HepG2 (cell line): ENCODE results near the gene MTA2. TPM values are rescaled to one million over a fixed set of nuclear protein-coding genes. Genes with fewer than 3 reads are reported as not detected.

Experiments used
- ATAC-seq: fragments of 200-7000 bp; cut with Tn5 transposase; 3 replicates; pipeline ENCODE4 v1.9.1; 2020; ENCODE audit warnings: mild to moderate bottlenecking, moderate library complexity
- BruUV-seq: library from RNA; stranded (reverse); fragments of 400-500 nt; replicated peaks from 2 replicates; lab custom pipeline; 2021; lab: Mats Ljungman, UMichigan
- CTCF ChIA-PET: fragments of 300-600 bp; formaldehyde crosslinking; extraction: SDS; loops from one replicate; lab custom pipeline; 2021; ENCODE audit warnings: low total read pairs, inconsistent platforms, low intra/inter-chr PET ratio; lab: Yijun Ruan, JAX
- POLR2A ChIA-PET: fragments of 350-600 bp; sonication (Branson Sonifier 250); formaldehyde crosslinking; loops from one replicate; lab custom pipeline; 2020; ENCODE audit warnings: antibody characterized with exemption, inconsistent platforms; lab: Yijun Ruan, JAX
- DNase-seq: peaks from one replicate; pipeline ENCODE4 v3.0.0-alpha.2; 2015; ENCODE audit warnings: low spot score
- FAIRE-seq: peaks from 3 replicates; lab custom pipeline; 2011; peaks lifted over from hg19 to GRCh38; lab: Jason Lieb, UNC
- H2AFZ ChIP-seq: one replicate; pipeline ENCODE4 v1.6.1; 2011; ENCODE audit warnings: low read length, inconsistent platforms
- H3K27ac ChIP-seq: fragments of 300-600 bp; 3 replicates; pipeline ENCODE4 v1.8.0; 2011; ENCODE audit warnings: mixed run types, mild to moderate bottlenecking, mixed read lengths, low read length, inconsistent platforms; ENCODE audit not compliant: insufficient read depth; ENCODE audit errors: extremely low read length
- H3K27me3 ChIP-seq, 2 experiments: fragments of 200-600 bp in 1 of 2; 2 replicates in 1 of 2; 3 replicates in 1 of 2; pipeline versions ENCODE4 v1.6.0 to v1.8.0; 2011; ENCODE audit warnings: low read length in 2 of 2, mild to moderate bottlenecking in 2 of 2, moderate library complexity in 2 of 2, inconsistent platforms in 1 of 2; ENCODE audit not compliant: insufficient read depth in 2 of 2, control insufficient read depth in 1 of 2
- H3K36me3 ChIP-seq, 2 experiments: fragments of 200-600 bp in 1 of 2; replicated peaks in 1 of 2; 2 replicates in 1 of 2; 3 replicates in 1 of 2; pipeline versions ENCODE4 v1.5.1 to v1.8.0; 2011; ENCODE audit warnings: low read length in 2 of 2, inconsistent platforms in 1 of 2; ENCODE audit not compliant: insufficient read depth in 2 of 2, control insufficient read depth in 1 of 2
- H3K4me1 ChIP-seq: 2 replicates; pipeline ENCODE4 v1.5.1; 2012; ENCODE audit warnings: low read length, inconsistent platforms; ENCODE audit not compliant: insufficient read depth
- H3K4me2 ChIP-seq: 2 replicates; pipeline ENCODE4 v1.6.0; 2011; ENCODE audit warnings: low read depth, low read length, inconsistent platforms
- H3K4me3 ChIP-seq, 3 experiments: fragments of 200-600 bp in 1 of 3; sonication (generic), shearing (Covaris generic) in 1 of 3; replicated peaks in 1 of 3; 2 replicates each; pipeline ENCODE4 v1.5.1; 2011 to 2016; ENCODE audit warnings: low read length in 3 of 3, inconsistent platforms in 2 of 3, low read depth in 2 of 3, mild to moderate bottlenecking in 2 of 3, control low read depth in 1 of 3, mixed read lengths in 1 of 3; ENCODE audit not compliant: insufficient read depth in 1 of 3
- H3K79me2 ChIP-seq: one replicate; pipeline ENCODE4 v1.6.1; 2011; ENCODE audit warnings: low read length, inconsistent platforms; ENCODE audit not compliant: insufficient read depth
- H3K9ac ChIP-seq: 2 replicates; pipeline ENCODE4 v1.6.0; 2011; ENCODE audit warnings: mild to moderate bottlenecking, low read depth, low read length, inconsistent platforms; ENCODE audit not compliant: insufficient read depth
- H3K9me3 ChIP-seq: 2 replicates; pipeline ENCODE4 v1.5.1; 2012; ENCODE audit warnings: mild to moderate bottlenecking, low read length
- H4K20me1 ChIP-seq: 2 replicates; pipeline ENCODE4 v1.6.0; 2011; ENCODE audit warnings: inconsistent platforms, mild to moderate bottlenecking, low read length, moderate library complexity; ENCODE audit not compliant: insufficient read depth
- FOXM1 ChIP-seq: sonication (generic); formaldehyde crosslinking; IDR thresholded peaks from 2 replicates; pipeline ENCODE4 v1.5.0; 2020; ENCODE audit warnings: missing genetic modification reagents
- HNRNPLL ChIP-seq: fragments of 200-400 bp; formaldehyde crosslinking; IDR thresholded peaks from 2 replicates; pipeline ENCODE4 v1.6.1; 2017; ENCODE audit warnings: mild to moderate bottlenecking, low read depth, low read length; ENCODE audit not compliant: poor library complexity, severe bottlenecking
- JUN ChIP-seq: sonication (generic); formaldehyde crosslinking; IDR thresholded peaks from 2 replicates; pipeline ENCODE4 v1.4.0; 2020; ENCODE audit warnings: mild to moderate bottlenecking, missing genetic modification reagents
- NPAS2 ChIP-seq: sonication (generic); formaldehyde crosslinking; IDR thresholded peaks from 2 replicates; pipeline ENCODE4 v1.8.0; 2022; ENCODE audit warnings: mild to moderate bottlenecking, missing genetic modification reagents, borderline replicate concordance
- PHB2 ChIP-seq: fragments of 450-650 bp; IDR thresholded peaks from 2 replicates; pipeline ENCODE4 v1.6.1; 2018; ENCODE audit not compliant: partially characterized antibody
- POLR2AphosphoS2 ChIP-seq: IDR thresholded peaks from 2 replicates; pipeline ENCODE4 v1.6.1; 2011; ENCODE audit warnings: low read depth, low read length, improper control_type of control experiment
- POLR2G ChIP-seq: fragments of 200-400 bp; formaldehyde crosslinking; IDR thresholded peaks from 2 replicates; pipeline ENCODE4 v1.6.1; 2018; ENCODE audit warnings: mild to moderate bottlenecking, low read depth, low read length, moderate library complexity
- RNF2 ChIP-seq: fragments of 450-650 bp; conservative IDR thresholded peaks from 2 replicates; pipeline ENCODE4 v1.6.1; 2016; ENCODE audit warnings: low read depth
- SAP130 ChIP-seq: IDR thresholded peaks from 2 replicates; pipeline ENCODE4 v1.6.1; 2016; ENCODE audit warnings: low read depth
- TEAD3 ChIP-seq: optimal IDR thresholded peaks from 2 replicates; pipeline ENCODE3; 2016; ENCODE audit warnings: borderline replicate concordance
- YY1 ChIP-seq: IDR thresholded peaks from 2 replicates; pipeline ENCODE4 v1.6.1; 2011; ENCODE audit warnings: low read length, low read depth, moderate library complexity, mild to moderate bottlenecking; ENCODE audit not compliant: insufficient read depth, insufficient replicate concordance
- ZKSCAN8 ChIP-seq: IDR thresholded peaks from 2 replicates; pipeline ENCODE4 v1.6.1; 2016; ENCODE audit warnings: borderline replicate concordance, missing genetic modification reagents, missing compliant biosample characterization
- ZNF382 ChIP-seq: sonication (generic); formaldehyde crosslinking; IDR thresholded peaks from 2 replicates; pipeline ENCODE4 v1.5.0; 2020; ENCODE audit warnings: missing genetic modification reagents, mild to moderate bottlenecking, borderline replicate concordance
- WGBS: methylation state at CpG from one replicate; pipeline ENCODE4 v1.1.6; 2017; ENCODE audit warnings: low lambda C conversion rate; 5-methylcytosine and 5-hydroxymethylcytosine counted together
- in situ Hi-C: cut with HindIII; loops from 2 replicates; pipeline ENCODE4 v1.10.0; 2017; ENCODE audit warnings: low pct_unique_long_range_greater_than_20kb; ENCODE audit not compliant: extremely low pct_ligation_motif_present
- intact Hi-C: fragments of 100-400 bp; cut with micrococcal nuclease; formaldehyde crosslinking; loops from one replicate; pipeline ENCODE4 v1.10.0; 2022; ENCODE audit not compliant: unreplicated experiment
- polyA plus RNA-seq, 8 experiments: library from polyadenylated mRNA; depleted of rRNA in 3 of 8; stranded (reverse) in 7 of 8; unstranded in 1 of 8; fragments of >200 nt; fragmentation: Illumina TruSeq in 4 of 8; extraction: Trizol in 4 of 8; gene quantifications; 2 replicates each; pipeline versions ENCODE4 v1.2.1 to v1.2.3, GENCODE V29; 2011 to 2016; ENCODE audit warnings: low read depth in 4 of 8, missing spikeins in 1 of 8, mixed read lengths in 1 of 8; ENCODE audit not compliant: insufficient read depth in 1 of 8
- total RNA-seq, 5 experiments: library from RNA; depleted of rRNA; stranded (reverse); fragments of >200 nt; fragmentation: Illumina TruSeq; extraction: Trizol; gene quantifications; 2 replicates each; pipeline ENCODE4 v1.2.3, GENCODE V29; 2016; ENCODE audit warnings: low read depth in 1 of 5
- TF ChIP-seq, protein P1 (sequence below): sonication (generic); formaldehyde crosslinking; IDR thresholded peaks from 2 replicates; pipeline ENCODE4 v1.4.0; 2020; ENCODE audit warnings: missing genetic modification reagents
- TF ChIP-seq, protein P2 (sequence below): sonication (generic); formaldehyde crosslinking; IDR thresholded peaks from 2 replicates; pipeline ENCODE4 v1.5.0; 2020; ENCODE audit warnings: mild to moderate bottlenecking, missing genetic modification reagents, moderate library complexity

MTA2 gene
- total and polyA plus RNA-seq, 2 of the 13 experiments (the other 11 are each of a cell fraction or from before 2014, with no cell fraction given), result 14.0 to 70.0 TPM

DNA sequence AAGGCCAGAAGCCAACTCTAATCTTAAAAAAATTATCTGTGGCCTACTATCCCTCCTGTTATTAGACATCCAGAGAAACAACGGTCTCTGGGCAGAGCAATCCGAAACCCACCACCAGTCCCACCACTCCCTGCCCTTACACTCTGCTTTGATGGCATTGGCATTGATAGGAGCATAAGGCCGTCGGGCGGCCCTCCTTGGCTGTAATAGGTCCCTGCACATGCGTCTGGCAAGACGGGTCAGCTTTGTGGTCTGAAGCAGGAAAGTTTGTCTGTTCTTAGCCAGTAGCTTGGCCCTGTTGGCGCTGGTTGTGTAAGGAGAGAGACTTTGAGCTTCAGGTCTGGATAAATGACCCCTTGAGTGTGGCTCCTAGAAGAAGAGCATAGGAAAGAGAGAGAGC lies 6.5 kb downstream of the MTA2 start:
- ATAC-seq (no peak), DNase-seq (no peak), FAIRE-seq (no peak)
- intact Hi-C loops, result no loop called here
- H3K4me2 ChIP-seq, result no peak overlapping the region
- H3K9me3 ChIP-seq, result no peaks in the 10 kb centered on the region
- ChIA-PET CTCF (no interaction called here), POLR2A (interaction anchor here (1.9 kb wide), 1 partner anchor 17 kb away, joined by 5 read pairs; no protein-coding TSS in a partner anchor)
- no peaks in the 10 kb centered on the region; a peak in 1 of 5 replicates for H3K27me3 ChIP-seq
- H3K36me3 ChIP-seq, result peaks cover 29 to 42% of the 10 kb centered on the region in 2 experiments
- no peak overlapping the region for H3K4me3 ChIP-seq
- no peak overlapping the region for H2AFZ ChIP-seq
- no peak for TF ChIP-seq HNRNPLL
- TF ChIP-seq NPAS2, result no peak
- TF ChIP-seq JUN, result no peak
- in situ Hi-C loops, result no loop called here
- no peak overlapping the region for H3K27ac ChIP-seq
- H3K79me2 ChIP-seq, result peaks cover 28% of the 10 kb centered on the region
- H3K9ac ChIP-seq, result no peak overlapping the region
- H3K4me1 ChIP-seq, result peaks cover 37% of the 10 kb centered on the region
- no TSS peak for BruUV-seq
- WGBS, result 97% methylated on average over 8 of the region's 8 CpGs
- no peaks in the 10 kb centered on the region for H4K20me1 ChIP-seq

DNA sequence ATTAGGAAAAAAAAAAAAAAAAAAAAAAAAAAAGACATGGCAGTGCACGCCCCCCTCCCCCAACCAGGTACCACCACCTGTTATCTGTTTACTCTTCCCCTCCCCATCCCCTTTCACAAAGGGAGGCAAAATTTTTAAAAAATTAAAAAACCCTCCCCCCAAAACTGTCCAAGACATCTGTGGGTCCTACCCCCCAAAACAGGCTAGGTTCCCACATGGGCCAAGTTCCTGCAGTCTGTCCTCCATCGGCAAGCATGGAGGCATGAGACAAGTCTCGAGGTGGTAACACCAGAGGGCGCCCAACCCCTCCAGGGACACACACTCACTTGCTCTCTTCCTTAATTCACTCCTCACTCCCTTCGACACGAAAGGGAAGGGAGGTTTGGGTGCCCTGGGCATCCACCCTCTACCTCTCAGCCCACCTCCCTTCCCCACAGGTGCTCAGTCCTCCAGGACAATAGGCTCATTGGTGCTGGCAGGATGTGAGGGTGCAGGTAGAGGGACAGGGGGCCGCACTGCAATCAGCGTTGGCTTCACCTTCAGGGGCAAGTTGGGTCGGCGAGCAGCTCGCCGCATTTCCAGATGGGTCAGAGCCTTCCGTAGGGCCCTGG lies 8.1 kb downstream of the MTA2 start:
- ATAC-seq (peak; percentile 17; the same call in 1 of the 3 replicates), DNase-seq (peak; percentile 59), FAIRE-seq (no peak)
- no peak overlapping the region for H3K4me3 ChIP-seq
- H2AFZ ChIP-seq, result no peak overlapping the region
- peaks cover 37% of the 10 kb centered on the region for H3K4me1 ChIP-seq
- H3K27ac ChIP-seq, result no peak overlapping the region
- no peaks in the 10 kb centered on the region for H4K20me1 ChIP-seq
- POLR2A ChIA-PET, result interaction anchor here (1.0 to 4.4 kb wide), 12 partner anchors 8 to 247 kb away, joined by 3 to 160 read pairs (median 38); partner anchors contain the start of genes C11orf98, CSKMT, EEF1G and GANAB
- H3K9ac ChIP-seq, result no peak overlapping the region
- in situ Hi-C loops (no loop called here), intact Hi-C loops (loop anchor here (5.0 kb wide), 1 partner anchor 59 kb away; the partner anchor contains the start of gene INTS5)
- H3K9me3 ChIP-seq, result no peaks in the 10 kb centered on the region
- WGBS, result 40% methylated on average over 6 of the region's 13 CpGs
- H3K36me3 ChIP-seq, result peaks cover 29 to 39% of the 10 kb centered on the region in 2 experiments
- no TSS peak for BruUV-seq
- no peak overlapping the region for H3K4me2 ChIP-seq
- no peaks in the 10 kb centered on the region; a peak in 1 of 5 replicates for H3K27me3 ChIP-seq
- peaks cover 23% of the 10 kb centered on the region for H3K79me2 ChIP-seq
- CTCF ChIA-PET, result interaction anchor here (3.1 kb wide), 1 partner anchor 18 kb away, joined by 14 read pairs; the partner anchor contains the start of genes EML3 and ROM1
- peak; percentile 55; the same call in 1 of the 2 replicates for TF ChIP-seq SAP130 (CRISPR knock-in tag)
- peak; percentile 27 for TF ChIP-seq YY1
- TF ChIP-seq, protein P1, sequence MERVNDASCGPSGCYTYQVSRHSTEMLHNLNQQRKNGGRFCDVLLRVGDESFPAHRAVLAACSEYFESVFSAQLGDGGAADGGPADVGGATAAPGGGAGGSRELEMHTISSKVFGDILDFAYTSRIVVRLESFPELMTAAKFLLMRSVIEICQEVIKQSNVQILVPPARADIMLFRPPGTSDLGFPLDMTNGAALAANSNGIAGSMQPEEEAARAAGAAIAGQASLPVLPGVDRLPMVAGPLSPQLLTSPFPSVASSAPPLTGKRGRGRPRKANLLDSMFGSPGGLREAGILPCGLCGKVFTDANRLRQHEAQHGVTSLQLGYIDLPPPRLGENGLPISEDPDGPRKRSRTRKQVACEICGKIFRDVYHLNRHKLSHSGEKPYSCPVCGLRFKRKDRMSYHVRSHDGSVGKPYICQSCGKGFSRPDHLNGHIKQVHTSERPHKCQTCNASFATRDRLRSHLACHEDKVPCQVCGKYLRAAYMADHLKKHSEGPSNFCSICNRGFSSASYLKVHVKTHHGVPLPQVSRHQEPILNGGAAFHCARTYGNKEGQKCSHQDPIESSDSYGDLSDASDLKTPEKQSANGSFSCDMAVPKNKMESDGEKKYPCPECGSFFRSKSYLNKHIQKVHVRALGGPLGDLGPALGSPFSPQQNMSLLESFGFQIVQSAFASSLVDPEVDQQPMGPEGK (CRISPR knock-in tag), result peak; percentile 36; the same call in 1 of the 2 replicates
- no peak for TF ChIP-seq PHB2
- no peak for TF ChIP-seq POLR2AphosphoS2
- no peak for TF ChIP-seq ZKSCAN8 (CRISPR knock-in tag)
- peak; percentile 13; the same call in 1 of the 2 replicates for TF ChIP-seq POLR2G
- TF ChIP-seq FOXM1 (CRISPR knock-in tag), result no peak
- TF ChIP-seq RNF2, result no peak
- no peak for TF ChIP-seq ZNF382 (CRISPR knock-in tag)
- peak; percentile 10 for TF ChIP-seq TEAD3
- TF ChIP-seq, protein P2, sequence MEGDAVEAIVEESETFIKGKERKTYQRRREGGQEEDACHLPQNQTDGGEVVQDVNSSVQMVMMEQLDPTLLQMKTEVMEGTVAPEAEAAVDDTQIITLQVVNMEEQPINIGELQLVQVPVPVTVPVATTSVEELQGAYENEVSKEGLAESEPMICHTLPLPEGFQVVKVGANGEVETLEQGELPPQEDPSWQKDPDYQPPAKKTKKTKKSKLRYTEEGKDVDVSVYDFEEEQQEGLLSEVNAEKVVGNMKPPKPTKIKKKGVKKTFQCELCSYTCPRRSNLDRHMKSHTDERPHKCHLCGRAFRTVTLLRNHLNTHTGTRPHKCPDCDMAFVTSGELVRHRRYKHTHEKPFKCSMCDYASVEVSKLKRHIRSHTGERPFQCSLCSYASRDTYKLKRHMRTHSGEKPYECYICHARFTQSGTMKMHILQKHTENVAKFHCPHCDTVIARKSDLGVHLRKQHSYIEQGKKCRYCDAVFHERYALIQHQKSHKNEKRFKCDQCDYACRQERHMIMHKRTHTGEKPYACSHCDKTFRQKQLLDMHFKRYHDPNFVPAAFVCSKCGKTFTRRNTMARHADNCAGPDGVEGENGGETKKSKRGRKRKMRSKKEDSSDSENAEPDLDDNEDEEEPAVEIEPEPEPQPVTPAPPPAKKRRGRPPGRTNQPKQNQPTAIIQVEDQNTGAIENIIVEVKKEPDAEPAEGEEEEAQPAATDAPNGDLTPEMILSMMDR (CRISPR knock-in tag), result peak; percentile 85
